Neural cell (in vitro differentiated cells): ENCODE measurements around the gene ADISSP.

Source experiments
- CTCF ChIP-seq: fragments of 450-650 bp; IDR thresholded peaks from 2 replicates; pipeline ENCODE4 v1.5.1; 2014; ENCODE audit warnings: antibody characterized with exemption, mild to moderate bottlenecking, moderate library complexity; ENCODE audit not compliant: poor library complexity, severe bottlenecking
- EZH2 ChIP-seq: fragments of 200-600, 300-800 bp; shearing (Covaris generic), sonication (generic); IDR thresholded peaks from 2 replicates; pipeline ENCODE4 v1.6.1; 2014; ENCODE audit warnings: antibody characterized with exemption, low read length, borderline replicate concordance, mild to moderate bottlenecking; ENCODE audit not compliant: insufficient read depth, poor library complexity, severe bottlenecking
- REST ChIP-seq: IDR thresholded peaks from 2 replicates; pipeline ENCODE4 v1.6.1; 2012; ENCODE audit warnings: borderline replicate concordance
- SMC3 ChIP-seq: fragments of 450-650 bp; conservative IDR thresholded peaks from 2 replicates; pipeline ENCODE4 v1.6.1; 2014; ENCODE audit warnings: antibody characterized with exemption, mild to moderate bottlenecking, moderate library complexity; ENCODE audit not compliant: poor library complexity
- TAF1 ChIP-seq: IDR thresholded peaks from 2 replicates; pipeline ENCODE4 v1.6.1; 2012; ENCODE audit warnings: low read depth

GRCh38 chr20:3801846-3802245, 34.3 kb upstream of the ADISSP start:
- no peak for TF ChIP-seq CTCF
- TF ChIP-seq TAF1 = no peak
- no peak for TF ChIP-seq REST
- TF ChIP-seq SMC3 = no peak
- no peak for TF ChIP-seq EZH2
